Measurements from ENCODE around the gene ABCD1.
A peak's percentile ranks its signal among the peaks of the same experiment; 100 is the strongest.

The ABCD1 gene

GRCh38 chrX:153708415-153708814 is 16.2 kb upstream of the ABCD1 start:
- no peaks in the 10 kb centered on the region for H3K9me3 ChIP-seq (ENCODE audit: control insufficient read depth in 5 of 5, low read length in 5 of 5)
- H3K36me3 ChIP-seq (ENCODE audit: control insufficient read depth in 5 of 5, insufficient read depth in 5 of 5, low read length in 5 of 5), result peaks cover 0 to 42% (median 16%) of the 10 kb centered on the region in 5 donors
- H3K4me1 ChIP-seq (ENCODE audit: control insufficient read depth in 5 of 5, insufficient read depth in 5 of 5, low read length in 5 of 5), result peaks cover 0 to 9% (median 6%) of the 10 kb centered on the region in 5 donors
- H3K9ac ChIP-seq (ENCODE audit: low read length in 5 of 5), result no peak overlapping the region
- H3K27ac ChIP-seq (ENCODE audit: low read depth, low read length), result no peak overlapping the region
- no peak overlapping the region for H3K4me3 ChIP-seq (ENCODE audit: low read depth in 1 of 5, low read length in 5 of 5)
- peaks cover 0 to 12% (median 3%) of the 10 kb centered on the region in 5 donors for H3K27me3 ChIP-seq (ENCODE audit: control insufficient read depth in 5 of 5, insufficient read depth in 4 of 5, low read length in 5 of 5)

- Histone ChIP-seq H3K27ac (ENCODE audit: low read depth, low read length) (no peak overlapping the region), H3K9ac (ENCODE audit: low read length in 5 of 5) (no peak overlapping the region), H3K4me1 (ENCODE audit: control insufficient read depth in 5 of 5, insufficient read depth in 5 of 5, low read length in 5 of 5) (peaks cover 0 to 9% (median 6%) of the 10 kb centered on the region in 5 donors), H3K4me3 (ENCODE audit: low read depth in 1 of 5, low read length in 5 of 5) (no peak overlapping the region), H3K27me3 (ENCODE audit: control insufficient read depth in 5 of 5, insufficient read depth in 4 of 5, low read length in 5 of 5) (peaks cover 0 to 12% (median 0%) of the 10 kb centered on the region in 5 donors), H3K36me3 (ENCODE audit: control insufficient read depth in 5 of 5, insufficient read depth in 5 of 5, low read length in 5 of 5) (peaks cover 6 to 41% (median 17%) of the 10 kb centered on the region in 5 donors), H3K9me3 (ENCODE audit: control insufficient read depth in 5 of 5, low read length in 5 of 5) (no peaks in the 10 kb centered on the region)
These were observed 14.7 kb upstream of the ABCD1 start for GRCh38 chrX:153709726-153710674.

- Histone ChIP-seq H3K9ac (ENCODE audit: low read length in 5 of 5) (no peak overlapping the region), H3K36me3 (ENCODE audit: control insufficient read depth in 5 of 5, insufficient read depth in 5 of 5, low read length in 5 of 5) (peaks cover 6 to 57% (median 38%) of the 10 kb centered on the region in 5 donors), H3K27me3 (ENCODE audit: control insufficient read depth in 5 of 5, insufficient read depth in 4 of 5, low read length in 5 of 5) (peaks cover 0 to 10% (median 4%) of the 10 kb centered on the region in 5 donors), H3K27ac (ENCODE audit: low read depth, low read length) (no peak overlapping the region), H3K4me1 (ENCODE audit: control insufficient read depth in 5 of 5, insufficient read depth in 5 of 5, low read length in 5 of 5) (no peaks in the 10 kb centered on the region), H3K4me3 (ENCODE audit: low read depth in 1 of 5, low read length in 5 of 5) (no peak overlapping the region), H3K9me3 (ENCODE audit: control insufficient read depth in 5 of 5, low read length in 5 of 5) (no peaks in the 10 kb centered on the region)
These were observed 10.4 kb upstream of the ABCD1 start for GRCh38 chrX:153714256-153714655.

- no peak overlapping the region for H3K9ac ChIP-seq (ENCODE audit: low read length in 5 of 5)
- H3K4me1 ChIP-seq (ENCODE audit: control insufficient read depth in 5 of 5, insufficient read depth in 5 of 5, low read length in 5 of 5), result peaks cover 0 to 8% (median 6%) of the 10 kb centered on the region in 5 donors
- no peak overlapping the region for H3K27ac ChIP-seq (ENCODE audit: low read depth, low read length)
- H3K27me3 ChIP-seq (ENCODE audit: control insufficient read depth in 5 of 5, insufficient read depth in 4 of 5, low read length in 5 of 5), result peaks cover 0 to 15% (median 3%) of the 10 kb centered on the region in 5 donors
- H3K36me3 ChIP-seq (ENCODE audit: control insufficient read depth in 5 of 5, insufficient read depth in 5 of 5, low read length in 5 of 5), result peaks cover 6 to 58% (median 44%) of the 10 kb centered on the region in 5 donors
- no peak overlapping the region for H3K4me3 ChIP-seq (ENCODE audit: low read depth in 1 of 5, low read length in 5 of 5)
- H3K9me3 ChIP-seq (ENCODE audit: control insufficient read depth in 5 of 5, low read length in 5 of 5), result no peaks in the 10 kb centered on the region
These were observed 7.2 kb upstream of the ABCD1 start for GRCh38 chrX:153717445-153717844.

GRCh38 chrX:153719238-153719637 is 5.4 kb upstream of the ABCD1 start:
- no peak overlapping the region for H3K9ac ChIP-seq (ENCODE audit: low read length in 5 of 5)
- peaks cover 3 to 46% (median 38%) of the 10 kb centered on the region in 5 donors for H3K36me3 ChIP-seq (ENCODE audit: control insufficient read depth in 5 of 5, insufficient read depth in 5 of 5, low read length in 5 of 5)
- no peak overlapping the region for H3K4me3 ChIP-seq (ENCODE audit: low read depth in 1 of 5, low read length in 5 of 5)
- H3K9me3 ChIP-seq (ENCODE audit: control insufficient read depth in 5 of 5, low read length in 5 of 5), result peaks cover 0 to 3% (median 0%) of the 10 kb centered on the region in 5 donors
- H3K27ac ChIP-seq (ENCODE audit: low read depth, low read length), result no peak overlapping the region
- peaks cover 0 to 20% (median 3%) of the 10 kb centered on the region in 5 donors for H3K27me3 ChIP-seq (ENCODE audit: control insufficient read depth in 5 of 5, insufficient read depth in 4 of 5, low read length in 5 of 5)
- H3K4me1 ChIP-seq (ENCODE audit: control insufficient read depth in 5 of 5, insufficient read depth in 5 of 5, low read length in 5 of 5), result peaks cover 5 to 18% (median 12%) of the 10 kb centered on the region in 5 donors

GRCh38 chrX:153719701-153720100 is 5.0 kb upstream of the ABCD1 start:
- H3K9me3 ChIP-seq (ENCODE audit: control insufficient read depth in 5 of 5, low read length in 5 of 5), result peaks cover 0 to 3% (median 0%) of the 10 kb centered on the region in 5 donors
- H3K4me1 ChIP-seq (ENCODE audit: control insufficient read depth in 5 of 5, insufficient read depth in 5 of 5, low read length in 5 of 5), result peaks cover 5 to 18% (median 12%) of the 10 kb centered on the region in 5 donors
- H3K36me3 ChIP-seq (ENCODE audit: control insufficient read depth in 5 of 5, insufficient read depth in 5 of 5, low read length in 5 of 5), result peaks cover 0 to 41% (median 33%) of the 10 kb centered on the region in 5 donors
- no peak overlapping the region for H3K9ac ChIP-seq (ENCODE audit: low read length in 5 of 5)
- no peak overlapping the region for H3K4me3 ChIP-seq (ENCODE audit: low read depth in 1 of 5, low read length in 5 of 5)
- no peak overlapping the region for H3K27ac ChIP-seq (ENCODE audit: low read depth, low read length)
- H3K27me3 ChIP-seq (ENCODE audit: control insufficient read depth in 5 of 5, insufficient read depth in 4 of 5, low read length in 5 of 5), result peaks cover 0 to 20% (median 3%) of the 10 kb centered on the region in 5 donors

- peak overlapping the region; percentile 88 for H3K27ac ChIP-seq (ENCODE audit: low read depth, low read length)
- peaks cover 0 to 3% (median 0%) of the 10 kb centered on the region in 5 donors for H3K9me3 ChIP-seq (ENCODE audit: control insufficient read depth in 5 of 5, low read length in 5 of 5)
- peak overlapping the region; percentile 65 to 71 (median 70) for H3K4me3 ChIP-seq (ENCODE audit: low read depth in 1 of 5, low read length in 5 of 5)
- H3K4me1 ChIP-seq (ENCODE audit: control insufficient read depth in 5 of 5, insufficient read depth in 5 of 5, low read length in 5 of 5), result peaks cover 15 to 50% (median 42%) of the 10 kb centered on the region in 5 donors
- H3K36me3 ChIP-seq (ENCODE audit: control insufficient read depth in 5 of 5, insufficient read depth in 5 of 5, low read length in 5 of 5), result peaks cover 0 to 25% (median 21%) of the 10 kb centered on the region in 5 donors
- peaks cover 0 to 20% (median 3%) of the 10 kb centered on the region in 5 donors for H3K27me3 ChIP-seq (ENCODE audit: control insufficient read depth in 5 of 5, insufficient read depth in 4 of 5, low read length in 5 of 5)
- peak overlapping the region; percentile 65 to 86 (median 80) for H3K9ac ChIP-seq (ENCODE audit: low read length in 5 of 5)
These were observed 1.8 kb upstream of the ABCD1 start for GRCh38 chrX:153722704-153723350.

- peak overlapping the region; percentile 65 to 86 (median 80) for H3K9ac ChIP-seq (ENCODE audit: low read length in 5 of 5)
- H3K9me3 ChIP-seq (ENCODE audit: control insufficient read depth in 5 of 5, low read length in 5 of 5), result peaks cover 0 to 3% (median 0%) of the 10 kb centered on the region in 5 donors
- peaks cover 0 to 23% (median 2%) of the 10 kb centered on the region in 5 donors for H3K27me3 ChIP-seq (ENCODE audit: control insufficient read depth in 5 of 5, insufficient read depth in 4 of 5, low read length in 5 of 5)
- H3K4me1 ChIP-seq (ENCODE audit: control insufficient read depth in 5 of 5, insufficient read depth in 5 of 5, low read length in 5 of 5), result peaks cover 16 to 57% (median 49%) of the 10 kb centered on the region in 5 donors
- peak overlapping the region; percentile 65 to 71 (median 70) for H3K4me3 ChIP-seq (ENCODE audit: low read depth in 1 of 5, low read length in 5 of 5)
- peak overlapping the region; percentile 88 for H3K27ac ChIP-seq (ENCODE audit: low read depth, low read length)
- H3K36me3 ChIP-seq (ENCODE audit: control insufficient read depth in 5 of 5, insufficient read depth in 5 of 5, low read length in 5 of 5), result peaks cover 0 to 23% (median 20%) of the 10 kb centered on the region in 5 donors
These were observed 1.1 kb upstream of the ABCD1 start for GRCh38 chrX:153723351-153724251.

Measured in subcutaneous abdominal adipose tissue (tissue), 5 donors.